Measurements from ENCODE around the gene CACNA1C. TPM values are rescaled to one million over a fixed set of nuclear protein-coding genes. Genes with fewer than 3 reads are reported as not detected.

CACNA1C gene
- total RNA-seq, 2 donors from 2014 or later: 0.05 to 0.31 TPM

GRCh38 chr12:2445968-2446367, 393.2 kb downstream of the CACNA1C start:
- Mint-ChIP-seq H3K9me3 (peaks cover 0 to 6% of the 10 kb centered on the region in 2 donors), H3K27ac (no peak overlapping the region), H3K36me3 (no peaks in the 10 kb centered on the region)
- ATAC-seq: no peak
- DNase-seq (ENCODE audit: low spot score in 2 of 2): no peak

DNA sequence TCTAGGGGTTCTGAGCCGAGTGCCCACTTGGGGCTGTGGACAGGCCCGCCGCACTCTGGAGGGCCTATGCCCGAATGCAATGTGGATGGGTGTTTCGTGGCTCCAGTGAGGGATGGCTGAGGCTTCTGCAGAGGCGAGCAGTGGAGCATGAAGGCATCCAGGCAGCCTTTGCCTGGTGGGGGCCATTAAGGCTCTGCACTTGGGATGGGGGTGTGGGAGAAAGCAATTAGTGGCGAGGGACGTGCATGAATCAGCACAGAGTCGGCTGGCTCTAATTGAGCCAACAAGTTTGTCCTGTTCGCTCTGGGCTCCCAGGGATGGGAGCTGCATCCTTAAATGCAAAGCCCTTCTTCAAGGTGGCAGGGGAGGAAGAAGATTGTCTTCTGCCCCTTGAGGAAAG, 395.1 kb downstream of the CACNA1C start:
- H3K27ac Mint-ChIP-seq: no peak overlapping the region
- no peaks in the 10 kb centered on the region for H3K36me3 Mint-ChIP-seq
- H3K9me3 Mint-ChIP-seq: no peaks in the 10 kb centered on the region
- no peak for DNase-seq (ENCODE audit: low spot score in 2 of 2)
- no peak for ATAC-seq

DNA sequence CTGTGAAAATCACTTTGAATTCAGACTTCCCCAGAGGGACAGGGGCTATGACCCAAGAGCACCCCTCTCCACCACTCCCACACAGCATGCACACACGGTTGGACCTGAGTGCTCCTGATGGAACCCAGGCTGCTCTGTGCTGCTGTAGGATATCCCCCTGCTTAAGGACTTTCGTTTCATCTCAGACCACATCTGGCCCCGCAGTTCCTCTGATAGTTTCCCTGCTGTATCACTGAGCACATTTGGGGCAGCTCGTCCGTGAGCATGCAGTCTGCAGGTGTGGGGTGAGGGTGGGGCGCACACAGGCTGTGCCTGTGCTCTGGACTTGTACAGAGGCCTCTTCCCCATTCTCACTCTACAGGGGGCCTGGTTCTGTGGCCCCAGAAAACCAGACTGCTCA, 396.8 kb downstream of the CACNA1C start:
- ATAC-seq (no peak), DNase-seq (ENCODE audit: low spot score in 2 of 2) (no peak)
- no peaks in the 10 kb centered on the region for H3K36me3 Mint-ChIP-seq
- no peaks in the 10 kb centered on the region for H3K9me3 Mint-ChIP-seq
- H3K27ac Mint-ChIP-seq: no peak overlapping the region

DNA sequence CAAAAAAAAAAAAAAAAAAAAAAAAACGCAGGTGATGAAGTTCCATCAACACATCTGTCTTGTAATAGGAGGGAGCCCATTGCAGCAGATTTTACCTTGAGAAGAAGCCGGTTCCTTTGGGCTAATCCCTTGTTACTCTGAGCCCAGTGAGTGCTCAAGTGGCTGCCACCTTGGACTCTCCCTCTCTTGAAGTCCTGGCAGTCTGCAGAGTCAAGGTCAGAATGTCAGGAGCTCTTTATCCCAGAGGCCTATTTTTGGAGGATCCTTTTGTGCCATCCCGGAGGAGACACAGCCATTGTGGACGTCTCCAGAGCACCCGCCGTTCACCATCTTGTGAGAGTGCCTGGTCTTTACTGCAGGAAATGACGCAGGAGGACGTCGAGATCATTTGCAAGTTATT, 397.8 kb downstream of the CACNA1C start:
- DNase-seq (ENCODE audit: low spot score in 2 of 2) (no peak), ATAC-seq (no peak)
- Mint-ChIP-seq H3K36me3 (no peaks in the 10 kb centered on the region), H3K27ac (no peak overlapping the region), H3K9me3 (no peaks in the 10 kb centered on the region)

GRCh38 chr12:2451025-2451424, 398.2 kb downstream of the CACNA1C start:
- Mint-ChIP-seq H3K9me3 (no peaks in the 10 kb centered on the region), H3K27ac (no peak overlapping the region), H3K36me3 (no peaks in the 10 kb centered on the region)
- DNase-seq (ENCODE audit: low spot score in 2 of 2): no peak
- no peak for ATAC-seq

GRCh38 chr12:2451497-2451896, 398.7 kb downstream of the CACNA1C start:
- Mint-ChIP-seq H3K36me3 (no peaks in the 10 kb centered on the region), H3K9me3 (no peaks in the 10 kb centered on the region), H3K27ac (no peak overlapping the region)
- DNase-seq (ENCODE audit: low spot score in 2 of 2) (no peak), ATAC-seq (no peak)

GRCh38 chr12:2453076-2453760, 400.4 kb downstream of the CACNA1C start:
- Mint-ChIP-seq H3K9me3 (no peaks in the 10 kb centered on the region), H3K36me3 (no peaks in the 10 kb centered on the region), H3K27ac (no peak overlapping the region)
- no peak for ATAC-seq
- no peak for DNase-seq (ENCODE audit: low spot score in 2 of 2)

- Mint-ChIP-seq H3K36me3 (no peaks in the 10 kb centered on the region), H3K9me3 (no peaks in the 10 kb centered on the region)
Observed at GRCh38 chr12:2453761-2454090, 400.9 kb downstream of the CACNA1C start.

GRCh38 chr12:2454601-2455177, 401.9 kb downstream of the CACNA1C start:
- Mint-ChIP-seq H3K9me3 (no peaks in the 10 kb centered on the region), H3K36me3 (no peaks in the 10 kb centered on the region), H3K27ac (no peak overlapping the region)
- no peak for DNase-seq (ENCODE audit: low spot score in 2 of 2)
- no peak for ATAC-seq

More at GRCh38 chr12:2453761-2454090, 400.9 kb downstream of the CACNA1C start:
- H3K27ac Mint-ChIP-seq: no peak overlapping the region
- no peak for DNase-seq (ENCODE audit: low spot score in 2 of 2)
- ATAC-seq: no peak

DNA sequence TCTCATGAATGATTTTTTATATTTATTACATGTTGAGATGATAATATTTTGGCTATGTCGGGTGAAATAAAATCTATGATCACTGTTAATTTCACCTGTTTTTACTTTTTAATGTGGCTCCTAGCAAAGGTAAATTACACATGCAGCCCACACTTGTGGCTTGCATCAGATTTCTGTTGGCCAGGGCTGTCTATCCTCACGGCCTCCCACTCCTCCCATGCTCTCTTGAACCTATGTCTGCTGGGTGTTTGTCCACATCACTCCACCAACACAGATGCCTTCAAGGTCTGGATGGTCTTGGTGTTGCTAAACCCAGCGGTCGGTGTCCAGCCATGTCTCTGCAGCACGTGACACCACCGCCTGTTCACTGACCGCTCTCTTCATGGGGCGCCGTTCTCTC, 402.6 kb downstream of the CACNA1C start:
- DNase-seq (ENCODE audit: low spot score in 2 of 2) (no peak), ATAC-seq (no peak)
- H3K27ac Mint-ChIP-seq: no peak overlapping the region
- H3K36me3 Mint-ChIP-seq: no peaks in the 10 kb centered on the region
- H3K9me3 Mint-ChIP-seq: no peaks in the 10 kb centered on the region

DNA sequence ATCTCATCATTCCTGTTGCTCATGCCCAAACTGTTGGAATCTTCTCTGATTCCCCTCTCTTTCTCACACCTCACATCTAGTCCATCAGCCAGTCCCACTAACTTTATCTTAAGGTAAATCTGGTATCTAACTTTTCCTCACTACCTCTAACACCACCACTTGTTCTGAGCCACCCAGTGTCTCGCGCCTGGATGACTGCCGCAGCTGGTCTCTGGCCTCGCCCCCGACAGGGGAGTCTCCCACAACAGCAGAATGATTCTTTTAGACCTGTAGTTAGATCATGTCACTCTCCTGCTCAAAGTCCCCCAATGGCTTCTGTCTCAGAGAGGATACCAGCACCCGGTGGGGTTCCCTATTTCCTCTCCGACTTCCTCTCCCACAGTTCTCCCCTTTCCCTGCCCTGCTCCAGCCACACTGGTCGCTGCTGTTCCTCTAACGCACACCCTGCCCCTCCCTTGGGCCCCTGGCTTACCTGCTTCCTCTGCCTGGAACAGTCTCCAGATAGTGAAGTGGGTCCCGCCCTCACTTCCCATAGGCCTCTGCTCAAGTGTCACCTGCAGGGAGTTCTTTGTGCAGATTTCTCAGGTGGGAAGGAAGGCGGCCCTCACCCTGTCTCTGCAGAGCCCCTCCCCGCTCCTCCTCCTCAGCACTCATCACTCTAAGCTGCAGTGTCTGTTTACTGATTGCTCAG, 403.5 kb downstream of the CACNA1C start:
- DNase-seq (ENCODE audit: low spot score in 2 of 2) (no peak), ATAC-seq (no peak)
- Mint-ChIP-seq H3K36me3 (no peaks in the 10 kb centered on the region), H3K9me3 (no peaks in the 10 kb centered on the region), H3K27ac (no peak overlapping the region)

GRCh38 chr12:2456813-2457186, 404.0 kb downstream of the CACNA1C start:
- Mint-ChIP-seq H3K36me3 (no peaks in the 10 kb centered on the region), H3K27ac (no peak overlapping the region), H3K9me3 (no peaks in the 10 kb centered on the region)
- ATAC-seq (no peak), DNase-seq (ENCODE audit: low spot score in 2 of 2) (no peak)

DNA sequence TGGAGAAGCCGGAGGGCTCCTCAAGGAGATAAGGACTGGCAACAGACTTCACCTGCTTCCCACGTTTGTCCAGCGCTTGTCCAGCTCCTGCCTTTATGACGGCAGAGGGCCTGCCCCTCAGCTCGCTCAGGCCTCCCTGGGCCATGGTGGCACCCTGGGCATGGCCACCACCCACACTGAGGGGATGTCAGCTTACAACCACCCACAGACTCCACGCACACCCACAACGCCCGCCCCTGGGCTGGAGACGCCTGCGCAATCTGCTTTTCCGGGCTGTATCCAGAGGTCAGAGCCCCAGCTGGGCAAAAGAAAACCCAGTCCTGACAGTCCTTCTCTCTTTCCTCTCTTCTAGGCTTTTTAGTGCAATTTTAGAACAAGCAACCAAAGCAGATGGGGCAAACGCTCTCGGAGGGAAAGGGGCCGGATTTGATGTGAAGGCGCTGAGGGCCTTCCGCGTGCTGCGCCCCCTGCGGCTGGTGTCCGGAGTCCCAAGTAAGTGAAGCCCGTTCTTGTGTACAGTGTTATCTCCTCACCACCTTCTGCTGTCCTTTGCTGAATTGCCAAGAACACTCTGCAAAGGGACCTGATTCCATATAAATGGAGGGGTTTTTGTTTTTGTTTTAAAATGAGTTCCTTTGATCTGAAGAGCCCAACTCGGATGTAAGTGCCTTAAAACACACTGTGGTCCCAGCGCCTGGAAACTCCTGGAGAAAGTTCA, 404.6 kb downstream of the CACNA1C start:
- DNase-seq (ENCODE audit: low spot score in 2 of 2) (no peak), ATAC-seq (no peak)
- H3K36me3 Mint-ChIP-seq: no peaks in the 10 kb centered on the region
- H3K9me3 Mint-ChIP-seq: no peaks in the 10 kb centered on the region
- H3K27ac Mint-ChIP-seq: no peak overlapping the region

- ATAC-seq: no peak
- Mint-ChIP-seq H3K9me3 (no peaks in the 10 kb centered on the region), H3K27ac (no peak overlapping the region), H3K36me3 (no peaks in the 10 kb centered on the region)
- no peak for DNase-seq (ENCODE audit: low spot score in 2 of 2)
Observed at GRCh38 chr12:2457933-2458414, 405.2 kb downstream of the CACNA1C start.

DNA sequence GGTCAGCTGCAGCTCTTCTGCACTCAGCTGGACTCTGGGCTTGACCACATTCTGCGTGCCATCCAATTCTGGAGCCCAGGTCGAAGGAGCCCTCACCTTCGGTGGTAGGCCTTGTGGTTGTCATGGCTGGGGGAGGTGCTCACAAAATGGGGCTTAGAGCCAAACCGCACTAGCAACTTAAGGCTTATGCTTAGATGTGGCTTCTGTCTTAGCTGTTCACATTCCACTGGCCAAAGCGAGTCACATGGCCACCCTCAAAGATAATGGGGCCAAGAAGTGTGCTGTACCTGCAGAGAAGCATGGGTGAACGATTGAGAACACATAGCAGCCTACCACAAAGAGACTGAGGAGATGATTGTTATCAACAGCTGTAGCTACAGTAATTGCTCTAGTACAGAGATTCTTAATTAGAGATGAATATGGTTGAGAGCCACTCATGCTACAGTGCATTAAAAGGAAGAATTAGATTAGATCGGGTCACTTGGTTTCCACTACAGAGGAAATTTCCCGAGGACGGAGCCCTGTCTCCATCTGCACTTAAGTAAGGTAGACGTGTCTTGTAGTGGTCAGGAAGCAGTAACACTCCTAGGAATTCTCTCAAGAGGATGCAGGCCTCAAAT, 407.4 kb downstream of the CACNA1C start:
- Mint-ChIP-seq H3K36me3 (no peaks in the 10 kb centered on the region), H3K27ac (no peak overlapping the region), H3K9me3 (no peaks in the 10 kb centered on the region)
- ATAC-seq: no peak
- no peak for DNase-seq (ENCODE audit: low spot score in 2 of 2)

DNA sequence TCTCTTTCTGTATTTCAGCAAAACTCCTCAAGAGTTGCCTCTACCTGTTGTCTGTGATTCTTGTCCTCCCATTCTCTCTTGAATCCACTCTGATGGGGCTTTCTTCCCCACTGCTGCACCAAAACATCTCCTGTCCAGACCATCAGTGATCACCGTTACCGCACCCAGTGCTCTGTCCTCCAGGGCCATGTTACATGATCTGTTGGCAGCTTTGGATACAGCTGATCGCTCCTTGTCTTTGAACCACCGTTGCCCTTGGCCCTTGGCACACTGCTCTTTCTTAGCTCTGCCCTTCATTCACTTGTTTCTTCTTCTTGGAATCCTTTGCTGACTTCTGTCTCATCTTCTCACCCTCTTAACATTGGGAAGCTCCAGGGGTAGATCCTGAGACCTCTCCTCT, 408.3 kb downstream of the CACNA1C start:
- DNase-seq (ENCODE audit: low spot score in 2 of 2) (no peak), ATAC-seq (no peak)
- Mint-ChIP-seq H3K9me3 (no peaks in the 10 kb centered on the region), H3K27ac (no peak overlapping the region), H3K36me3 (no peaks in the 10 kb centered on the region)

DNA sequence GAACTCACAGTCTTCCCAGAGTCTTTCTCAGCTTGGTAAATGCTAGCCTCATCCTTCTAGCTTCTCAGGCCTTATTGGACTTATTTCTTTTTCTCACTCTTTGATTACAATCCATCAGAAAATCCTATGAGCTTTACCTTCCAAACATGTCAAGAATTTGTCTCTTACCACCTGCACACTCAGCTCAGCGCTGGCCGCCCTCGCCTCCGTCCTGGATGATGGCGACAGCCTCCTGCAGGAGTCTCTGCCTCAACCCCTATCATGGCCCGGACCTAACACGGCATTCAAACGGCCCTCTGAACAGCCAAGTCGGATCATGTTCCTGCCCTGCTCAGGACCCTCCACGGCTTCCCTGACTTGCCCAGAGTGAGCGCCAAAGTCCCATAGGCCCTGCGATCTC, 408.9 kb downstream of the CACNA1C start:
- DNase-seq (ENCODE audit: low spot score in 2 of 2): no peak
- no peak overlapping the region for H3K27ac Mint-ChIP-seq
- no peaks in the 10 kb centered on the region for H3K36me3 Mint-ChIP-seq
- no peaks in the 10 kb centered on the region for H3K9me3 Mint-ChIP-seq
- no peak for ATAC-seq

Data from activated naive CD4-positive, alpha-beta T cell treated with anti-CD3 and anti-CD28 coated beads, Interleukin-2, amount 50 U/mL, for 72 hours (primary cell).